HS-5 (cell line): Measurements from ENCODE around the gene BTBD10.
"Not testable (repeated sequence)": the region's sequence is repeated elsewhere in the genome, so short reads cannot be mapped to it uniquely, and the experiment has no call there.

Source experiments
- DNase-seq: peaks from one replicate; pipeline ENCODE4 v3.0.0-alpha.2; 2012; ENCODE audit warnings: low read depth

The BTBD10 gene

DNA sequence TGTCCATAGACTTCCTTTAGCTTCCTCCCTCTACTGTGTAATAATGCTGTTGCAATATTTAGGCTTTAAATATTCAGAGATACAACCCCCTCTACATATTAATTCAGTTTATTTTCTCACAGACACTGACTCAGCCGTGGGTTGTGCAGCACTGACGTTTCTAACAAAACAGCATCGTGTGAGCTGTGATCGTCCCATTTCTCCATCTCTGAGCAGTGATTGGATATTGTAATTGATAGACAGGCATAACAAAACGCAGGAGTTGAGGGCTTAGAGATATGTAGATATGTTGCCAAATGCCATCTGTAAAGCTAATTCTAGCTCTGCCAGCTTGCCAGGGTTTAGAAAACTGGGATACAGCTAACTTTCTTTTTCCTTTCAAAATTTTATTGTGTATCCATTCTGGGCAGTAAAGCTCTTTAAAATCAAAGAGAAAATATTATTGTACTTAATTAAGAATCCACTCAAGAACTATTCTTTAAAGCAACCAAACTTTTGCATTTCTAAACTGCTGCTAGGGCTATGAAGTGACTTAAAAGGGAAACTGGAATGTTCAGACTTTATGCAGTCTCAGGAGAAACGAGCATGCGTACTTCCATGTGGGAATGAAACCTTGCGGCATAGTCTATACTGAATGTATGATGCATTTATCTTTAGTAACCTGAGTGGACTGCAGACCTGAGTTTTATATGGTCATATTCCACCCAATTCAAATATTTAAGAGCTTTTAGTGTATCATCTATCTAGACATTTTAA, 22.7 kb downstream of the BTBD10 start:
- DNase-seq = peak; percentile 86

GRCh38 chr11:13438291-13438690, 24.7 kb downstream of the BTBD10 start:
- DNase-seq = no peak

- not testable (repeated sequence) for DNase-seq
Observed at GRCh38 chr11:13436836-13437235, 26.2 kb downstream of the BTBD10 start.

- no peak for DNase-seq
Observed at GRCh38 chr11:13434247-13435205, 28.5 kb downstream of the BTBD10 start.

- no peak for DNase-seq
Observed at GRCh38 chr11:13433437-13433836, 29.6 kb downstream of the BTBD10 start.

- no peak for DNase-seq
Observed at GRCh38 chr11:13429836-13430235, 33.2 kb downstream of the BTBD10 start.

GRCh38 chr11:13429288-13429687, 33.7 kb downstream of the BTBD10 start:
- DNase-seq = no peak

DNA sequence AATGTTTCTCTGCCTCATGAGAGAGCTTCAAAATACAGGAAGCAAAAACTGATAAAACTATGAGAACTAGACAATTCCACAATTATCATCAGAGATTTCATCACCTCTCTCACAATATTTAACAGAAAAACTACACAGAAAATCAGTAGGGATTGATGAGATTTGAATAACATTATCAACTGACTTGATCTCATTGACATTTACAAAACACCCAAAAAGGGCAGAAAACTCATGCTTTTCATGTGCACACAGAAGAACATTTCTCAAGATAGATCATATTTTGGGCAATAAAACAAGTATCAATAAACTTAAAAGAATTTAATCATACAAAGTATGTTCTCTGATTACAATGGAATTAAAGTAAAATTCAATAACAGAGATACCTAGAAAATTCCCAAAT, 35.6 kb downstream of the BTBD10 start:
- no peak for DNase-seq

DNA sequence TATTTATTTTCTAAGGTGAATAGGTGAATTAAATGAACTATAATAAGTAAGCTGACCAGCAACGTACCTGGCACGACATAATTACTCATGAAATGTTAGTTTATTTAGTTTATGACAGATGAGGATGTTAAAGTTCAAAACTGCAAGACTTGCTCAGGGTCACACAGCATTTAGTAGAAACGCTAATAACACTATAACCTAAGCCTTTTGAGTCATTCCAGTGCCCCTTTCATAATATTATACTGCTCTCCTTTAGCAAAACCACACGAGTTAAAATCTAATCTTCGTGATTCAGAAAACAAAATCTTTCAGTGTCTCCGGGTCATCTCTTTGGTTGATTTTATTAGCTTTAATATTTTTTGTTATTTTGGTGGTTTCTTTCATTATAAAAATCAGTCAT, 39.6 kb downstream of the BTBD10 start:
- DNase-seq = no peak

GRCh38 chr11:13421561-13421960, 41.5 kb downstream of the BTBD10 start:
- no peak for DNase-seq

GRCh38 chr11:13415201-13415600, 47.8 kb downstream of the BTBD10 start:
- DNase-seq = no peak

DNA sequence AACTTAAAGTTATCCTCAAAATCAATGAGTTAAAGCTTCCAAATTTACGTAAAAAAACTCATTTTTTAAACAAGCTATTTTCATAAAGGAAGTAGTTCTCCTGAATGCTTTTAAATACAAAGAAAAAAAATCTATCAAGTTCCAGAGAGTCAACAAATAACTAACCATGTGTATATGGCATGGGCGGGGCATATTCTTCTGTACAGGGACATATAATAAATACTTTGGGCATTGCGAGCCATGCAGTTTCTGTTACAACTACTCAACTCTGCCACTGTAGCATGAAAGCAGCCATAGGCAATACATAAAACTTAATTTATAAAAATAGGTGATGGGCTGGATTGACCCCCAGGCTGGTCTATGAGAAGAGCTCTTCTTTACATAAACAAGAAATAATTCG, 57.8 kb downstream of the BTBD10 start:
- no peak for DNase-seq

DNA sequence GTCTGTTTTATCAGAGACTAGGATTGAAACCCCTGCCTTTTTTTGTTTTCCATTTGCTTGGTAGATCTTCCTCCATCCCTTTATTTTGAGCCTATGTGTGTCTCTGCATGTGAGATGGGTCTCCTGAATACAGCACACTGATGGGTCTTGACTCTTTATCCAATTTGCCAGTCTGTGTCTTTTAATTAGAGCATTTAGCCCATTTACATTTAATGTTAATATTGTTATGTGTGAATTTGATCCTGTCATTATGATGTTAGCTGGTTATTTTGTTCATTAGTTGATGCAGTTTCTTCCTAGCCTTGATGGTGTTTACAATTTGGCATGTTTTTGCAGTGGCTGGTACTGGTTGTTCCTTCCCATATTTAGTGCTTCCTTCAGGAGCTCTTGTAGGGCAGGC, 64.7 kb downstream of the BTBD10 start:
- DNase-seq = not testable (repeated sequence)

DNA sequence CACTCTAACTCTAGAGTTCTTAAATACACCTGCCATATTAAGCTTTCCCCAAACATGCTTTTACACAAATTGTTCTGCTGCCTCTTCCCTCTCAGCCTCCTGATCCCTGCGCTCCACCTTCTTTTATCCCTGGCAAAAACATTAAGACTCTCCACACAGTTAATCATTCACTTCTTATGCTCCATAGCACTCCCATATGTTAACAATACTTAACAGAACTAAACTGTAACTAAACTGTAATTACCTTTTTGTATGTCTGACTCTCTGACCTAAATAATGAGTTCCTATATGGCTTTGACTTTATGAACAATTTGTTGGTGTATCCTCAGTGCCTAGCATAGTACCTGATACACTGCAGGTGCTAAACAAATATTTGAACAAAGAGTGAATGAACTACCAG, 71.8 kb downstream of the BTBD10 start:
- no peak for DNase-seq

DNA sequence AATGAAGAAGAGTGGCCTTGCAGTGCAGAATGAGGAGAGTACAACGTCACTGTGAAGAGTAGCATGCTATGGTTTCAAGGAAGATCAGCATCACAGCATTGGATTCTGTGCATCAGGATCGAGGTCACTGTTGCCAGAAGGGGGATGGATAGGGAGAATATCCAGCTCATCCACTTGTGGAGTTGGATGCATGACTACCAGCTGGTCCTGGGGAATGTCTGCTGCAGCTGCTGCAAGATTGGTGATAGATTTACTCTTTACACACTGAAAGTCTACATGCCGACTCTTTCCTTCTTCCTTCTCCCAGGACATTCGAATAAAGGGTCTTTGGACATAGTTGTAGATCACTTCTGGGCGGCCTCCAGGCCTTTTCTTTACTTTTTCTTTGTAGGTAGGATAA, 74.3 kb downstream of the BTBD10 start:
- no peak for DNase-seq

- no peak for DNase-seq
Observed at GRCh38 chr11:13386567-13386966, 76.5 kb downstream of the BTBD10 start.

GRCh38 chr11:13384908-13385640, 77.9 kb downstream of the BTBD10 start:
- DNase-seq = peak; percentile 16

- no peak for DNase-seq
Observed at GRCh38 chr11:13382751-13383150, 80.3 kb downstream of the BTBD10 start.

- no peak for DNase-seq
Observed at GRCh38 chr11:13380731-13381130, 82.3 kb downstream of the BTBD10 start.

GRCh38 chr11:13378316-13378715, 84.7 kb downstream of the BTBD10 start:
- DNase-seq = no peak

DNA sequence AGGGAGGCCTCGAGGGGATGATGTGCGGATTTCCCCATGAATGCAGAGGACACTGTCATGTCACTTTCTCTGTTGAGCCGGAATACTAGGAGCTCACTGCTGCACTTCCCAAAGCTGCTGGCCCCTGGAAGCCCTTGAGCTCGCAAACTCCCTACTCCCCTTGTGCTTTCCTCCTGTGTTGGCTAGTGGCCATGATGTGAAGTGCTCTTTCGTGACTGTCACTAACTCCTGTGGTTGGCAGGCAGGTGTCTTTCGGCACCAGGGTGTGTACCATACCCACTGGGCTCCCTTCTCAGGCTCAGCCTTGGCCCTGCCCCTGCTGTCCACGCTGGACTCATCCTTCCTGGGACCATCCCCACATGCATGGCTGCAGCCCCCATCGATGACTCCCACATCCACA, 86.2 kb downstream of the BTBD10 start:
- DNase-seq = no peak

DNA sequence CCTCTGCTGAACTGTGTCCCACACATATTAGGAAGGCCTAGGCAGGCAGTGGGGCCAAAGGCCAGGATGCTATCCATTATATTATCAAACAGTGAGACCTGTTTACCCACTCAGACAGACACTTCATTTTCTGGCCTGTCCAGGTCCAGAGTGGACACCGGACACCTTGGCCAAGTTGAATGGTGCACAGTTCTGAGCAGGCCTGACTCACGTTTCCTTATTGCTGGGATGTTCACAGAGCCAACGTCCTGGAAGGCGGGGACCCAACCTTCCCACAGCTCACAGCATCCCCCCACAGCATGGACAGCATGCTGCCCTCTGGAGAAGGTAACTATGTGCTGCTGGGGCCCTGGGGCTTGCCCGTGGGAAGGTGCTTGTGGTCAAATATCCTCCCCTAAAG, 86.6 kb downstream of the BTBD10 start:
- no peak for DNase-seq

- DNase-seq = no peak
Observed at GRCh38 chr11:13375798-13376197, 87.2 kb downstream of the BTBD10 start.
